Naive thymus-derived CD8-positive, alpha-beta T cell (primary cell): ENCODE results near the gene PARD3B. TPM values are rescaled to one million over a fixed set of nuclear protein-coding genes. Genes with fewer than 3 reads are reported as not detected.

Experiments used
- ATAC-seq, 2 donors: fragments of 150-1000 bp; cut with Tn5 transposase in 1 of 2; sonication (Bioruptor Pico), chemical (Tn5 transposase) in 1 of 2; 1 replicate in 1 of 2; 2 replicates in 1 of 2; pipeline ENCODE4 v1.10.0; 2021; ENCODE audit warnings: mild to moderate bottlenecking in 2 of 2, moderate library complexity in 2 of 2
- POLR2A ChIA-PET: fragments of 350-600 bp; sonication (Branson Sonifier 250); formaldehyde crosslinking; loops from one replicate; lab custom pipeline; 2021; ENCODE audit warnings: antibody characterized with exemption; lab: Charles Lee
- DNase-seq, 10 donors: peaks; one replicate each; pipeline versions ENCODE4 v3.0.0 to v3.0.0-alpha.2; 2020 to 2022
- H3K27ac Mint-ChIP-seq, 10 donors: one replicate each; pipeline ENCODE4 v1.8.0; 2020 to 2022; ENCODE audit warnings: mild to moderate bottlenecking in 10 of 10, mixed read lengths in 10 of 10, moderate library complexity in 4 of 10, inconsistent platforms in 1 of 10
- H3K27me3 Mint-ChIP-seq, 5 donors: one replicate each; pipeline ENCODE4 v1.8.0; 2021 to 2022; ENCODE audit warnings: mixed read lengths in 5 of 5
- H3K36me3 Mint-ChIP-seq, 3 donors: one replicate each; pipeline ENCODE4 v1.8.0; 2020 to 2022; ENCODE audit warnings: mixed read lengths in 3 of 3, mild to moderate bottlenecking in 2 of 3, inconsistent platforms in 1 of 3
- H3K4me1 Mint-ChIP-seq, 4 donors: one replicate each; pipeline ENCODE4 v1.8.0; 2021 to 2022; ENCODE audit warnings: mixed read lengths in 4 of 4
- H3K4me3 Mint-ChIP-seq, 10 donors: one replicate each; pipeline ENCODE4 v1.8.0; 2020 to 2022; ENCODE audit warnings: mild to moderate bottlenecking in 10 of 10, mixed read lengths in 10 of 10, moderate library complexity in 6 of 10, inconsistent platforms in 1 of 10
- H3K9me3 Mint-ChIP-seq, 9 donors: one replicate each; pipeline ENCODE4 v1.8.0; 2020 to 2022; ENCODE audit warnings: mixed read lengths in 9 of 9, mild to moderate bottlenecking in 3 of 9, inconsistent platforms in 1 of 9, moderate library complexity in 1 of 9
- polyA plus RNA-seq, 3 donors: library from polyadenylated mRNA; unstranded; fragments of 300-500 nt; fragmentation: Illumina TruSeq; gene quantifications; one replicate each; pipeline ENCODE4 v1.2.3, GENCODE V29; 2021
- total RNA-seq, 8 experiments: library from RNA in 2 of 8; stranded (reverse) in 2 of 8; gene quantifications; one replicate each; pipeline ENCODE4 v1.2.3 and lab custom pipeline; 2021 to 2026

The PARD3B gene
- total and polyA plus RNA-seq, 5 experiments from 2014 or later: 0.22 to 3.8 (median 1.3) TPM; not detected in 1

- no peaks in the 10 kb centered on the region for H3K36me3 Mint-ChIP-seq
- peaks cover 0 to 2% (median 0%) of the 10 kb centered on the region in 9 donors for H3K9me3 Mint-ChIP-seq
- POLR2A ChIA-PET: interaction anchor here (0.7 to 1.8 kb wide), 4 partner anchors 25 to 259 kb away, joined by 3 to 11 read pairs (median 4); no protein-coding TSS in a partner anchor
- DNase-seq (peak in 2 of 10 donors; percentile 33 to 39), ATAC-seq (peak; percentile 30 to 49)
- H3K27ac Mint-ChIP-seq: peak overlapping the region in 8 of 10 donors; percentile 38 to 95 (median 79)
- H3K4me3 Mint-ChIP-seq: peak overlapping the region in 6 of 10 donors; percentile 19 to 49 (median 32)
- H3K27me3 Mint-ChIP-seq: no peaks in the 10 kb centered on the region
- peaks cover 13 to 20% (median 19%) of the 10 kb centered on the region in 4 donors for H3K4me1 Mint-ChIP-seq
Measured at GRCh38 chr2:205130111-205130829, 585.0 kb downstream of the PARD3B start.

- DNase-seq: no peak
- Mint-ChIP-seq H3K27me3 (peaks cover 0 to under 1% (median 0%) of the 10 kb centered on the region in 5 donors), H3K4me3 (no peak overlapping the region), H3K4me1 (peaks cover 13 to 20% (median 19%) of the 10 kb centered on the region in 4 donors), H3K36me3 (no peaks in the 10 kb centered on the region), H3K9me3 (peaks cover 0 to 2% (median 0%) of the 10 kb centered on the region in 9 donors), H3K27ac (no peak overlapping the region)
- POLR2A ChIA-PET: no interaction called here
- no peak for ATAC-seq
Measured at GRCh38 chr2:205133544-205133943, 588.3 kb downstream of the PARD3B start.

GRCh38 chr2:205138735-205139134 is 593.5 kb downstream of the PARD3B start:
- Mint-ChIP-seq H3K27me3 (peaks cover 0 to 1% (median 0%) of the 10 kb centered on the region in 5 donors), H3K27ac (no peak overlapping the region), H3K9me3 (peaks cover 0 to 2% (median 0%) of the 10 kb centered on the region in 9 donors), H3K4me1 (peaks cover 1 to 9% (median 5%) of the 10 kb centered on the region in 4 donors), H3K4me3 (no peak overlapping the region), H3K36me3 (no peaks in the 10 kb centered on the region)
- ATAC-seq (no peak), DNase-seq (no peak)
- POLR2A ChIA-PET: interaction anchor here (0.7 kb wide), 1 partner anchor 113 kb away, joined by 4 read pairs; no protein-coding TSS in a partner anchor

GRCh38 chr2:205139822-205140463 is 594.7 kb downstream of the PARD3B start:
- H3K9me3 Mint-ChIP-seq: peaks cover 0 to 2% (median 0%) of the 10 kb centered on the region in 9 donors
- DNase-seq (no peak), ATAC-seq (no peak)
- POLR2A ChIA-PET: no interaction called here
- H3K27me3 Mint-ChIP-seq: peaks cover 0 to 1% (median 0%) of the 10 kb centered on the region in 5 donors
- H3K4me1 Mint-ChIP-seq: peaks cover 0 to 9% (median 5%) of the 10 kb centered on the region in 4 donors
- no peaks in the 10 kb centered on the region for H3K36me3 Mint-ChIP-seq
- peak overlapping the region in 4 of 10 donors; percentile 12 to 67 (median 41) for H3K27ac Mint-ChIP-seq
- H3K4me3 Mint-ChIP-seq: peak overlapping the region in 4 of 10 donors; percentile 8 to 46 (median 26)

- Mint-ChIP-seq H3K27me3 (peaks cover 0 to 1% (median 0%) of the 10 kb centered on the region in 5 donors), H3K27ac (no peak overlapping the region), H3K36me3 (no peaks in the 10 kb centered on the region), H3K9me3 (peaks cover 0 to 2% (median 0%) of the 10 kb centered on the region in 9 donors), H3K4me3 (no peak overlapping the region), H3K4me1 (peaks cover 0 to 9% (median 5%) of the 10 kb centered on the region in 4 donors)
- DNase-seq (no peak), ATAC-seq (no peak)
- POLR2A ChIA-PET: no interaction called here
Measured at GRCh38 chr2:205141381-205141780, 596.1 kb downstream of the PARD3B start.

GRCh38 chr2:205145888-205146287 is 600.6 kb downstream of the PARD3B start:
- Mint-ChIP-seq H3K36me3 (no peaks in the 10 kb centered on the region), H3K27ac (no peak overlapping the region), H3K4me3 (no peak overlapping the region), H3K27me3 (no peaks in the 10 kb centered on the region), H3K9me3 (peaks cover 0 to 2% (median 0%) of the 10 kb centered on the region in 9 donors), H3K4me1 (no peaks in the 10 kb centered on the region)
- no peak for ATAC-seq
- no peak for DNase-seq
- POLR2A ChIA-PET: no interaction called here

- H3K9me3 Mint-ChIP-seq: peaks cover 0 to 2% (median 0%) of the 10 kb centered on the region in 9 donors
Measured at GRCh38 chr2:205148755-205149154, 603.5 kb downstream of the PARD3B start.

GRCh38 chr2:205156457-205156856 is 611.2 kb downstream of the PARD3B start:
- Mint-ChIP-seq H3K27ac (no peak overlapping the region), H3K4me1 (peaks cover 0 to 2% (median 0%) of the 10 kb centered on the region in 4 donors), H3K36me3 (peaks cover 0 to 4% (median 0%) of the 10 kb centered on the region in 3 donors), H3K4me3 (no peak overlapping the region), H3K27me3 (no peaks in the 10 kb centered on the region), H3K9me3 (peaks cover 0 to 2% (median 0%) of the 10 kb centered on the region in 9 donors)
- no peak for ATAC-seq
- POLR2A ChIA-PET: interaction anchor here (0.6 kb wide), 1 partner anchor 98 kb away, joined by 5 read pairs; no protein-coding TSS in a partner anchor
- DNase-seq: no peak

More at GRCh38 chr2:205148755-205149154, 603.5 kb downstream of the PARD3B start:
- Mint-ChIP-seq H3K36me3 (no peaks in the 10 kb centered on the region), H3K27ac (no peak overlapping the region), H3K4me3 (no peak overlapping the region), H3K27me3 (no peaks in the 10 kb centered on the region), H3K4me1 (peaks cover 0 to 1% (median 0%) of the 10 kb centered on the region in 4 donors)
- POLR2A ChIA-PET: no interaction called here
- no peak for DNase-seq
- no peak for ATAC-seq

- ATAC-seq (no peak), DNase-seq (no peak)
- Mint-ChIP-seq H3K36me3 (peaks cover 0 to 4% (median 0%) of the 10 kb centered on the region in 3 donors), H3K27ac (peak overlapping the region in 1 of 10 donors; percentile 49), H3K9me3 (peaks cover 0 to 2% (median 0%) of the 10 kb centered on the region in 9 donors), H3K4me3 (no peak overlapping the region), H3K27me3 (no peaks in the 10 kb centered on the region), H3K4me1 (peaks cover 0 to 2% (median 0%) of the 10 kb centered on the region in 4 donors)
- POLR2A ChIA-PET: no interaction called here
Measured at GRCh38 chr2:205158404-205158803, 613.1 kb downstream of the PARD3B start.

GRCh38 chr2:205161156-205161839 is 616.0 kb downstream of the PARD3B start:
- Mint-ChIP-seq H3K27ac (no peak overlapping the region), H3K36me3 (peaks cover 0 to 2% (median 0%) of the 10 kb centered on the region in 3 donors), H3K4me1 (peaks cover 0 to 2% (median 0%) of the 10 kb centered on the region in 4 donors), H3K9me3 (no peaks in the 10 kb centered on the region), H3K4me3 (no peak overlapping the region), H3K27me3 (no peaks in the 10 kb centered on the region)
- DNase-seq: no peak
- POLR2A ChIA-PET: no interaction called here
- ATAC-seq: no peak

GRCh38 chr2:205166745-205167144 is 621.5 kb downstream of the PARD3B start:
- Mint-ChIP-seq H3K9me3 (peaks cover 0 to 10% (median 0%) of the 10 kb centered on the region in 9 donors), H3K4me3 (no peak overlapping the region), H3K27me3 (peaks cover 0 to 3% (median 0%) of the 10 kb centered on the region in 5 donors), H3K27ac (no peak overlapping the region), H3K4me1 (peaks cover 6 to 9% (median 8%) of the 10 kb centered on the region in 4 donors), H3K36me3 (peaks cover 0 to 4% (median 0%) of the 10 kb centered on the region in 3 donors)
- DNase-seq (no peak), ATAC-seq (no peak)
- POLR2A ChIA-PET: no interaction called here

- Mint-ChIP-seq H3K4me3 (no peak overlapping the region), H3K4me1 (peaks cover 6 to 9% (median 8%) of the 10 kb centered on the region in 4 donors), H3K27me3 (peaks cover 0 to 3% (median 0%) of the 10 kb centered on the region in 5 donors), H3K27ac (no peak overlapping the region), H3K36me3 (peaks cover 0 to 4% (median 0%) of the 10 kb centered on the region in 3 donors), H3K9me3 (peaks cover 0 to 10% (median 0%) of the 10 kb centered on the region in 9 donors)
- ATAC-seq (no peak), DNase-seq (no peak)
- POLR2A ChIA-PET: interaction anchor here (0.6 kb wide), 1 partner anchor 9 kb away, joined by 3 read pairs; no protein-coding TSS in a partner anchor
Measured at GRCh38 chr2:205169012-205169411, 623.7 kb downstream of the PARD3B start.
